HepG2 (cell line): ENCODE measurements around the gene SLC29A2. TPM values are rescaled to one million over a fixed set of nuclear protein-coding genes. Genes with fewer than 3 reads are reported as not detected.

Experiments used
- ATAC-seq: fragments of 200-7000 bp; cut with Tn5 transposase; 3 replicates; pipeline ENCODE4 v1.9.1; 2020; ENCODE audit warnings: mild to moderate bottlenecking, moderate library complexity
- BruUV-seq: library from RNA; stranded (reverse); fragments of 400-500 nt; replicated peaks from 2 replicates; lab custom pipeline; 2021; lab: Mats Ljungman, UMichigan
- CTCF ChIA-PET: fragments of 300-600 bp; formaldehyde crosslinking; extraction: SDS; loops from one replicate; lab custom pipeline; 2021; ENCODE audit warnings: low total read pairs, inconsistent platforms, low intra/inter-chr PET ratio; lab: Yijun Ruan, JAX
- POLR2A ChIA-PET: fragments of 350-600 bp; sonication (Branson Sonifier 250); formaldehyde crosslinking; loops from one replicate; lab custom pipeline; 2020; ENCODE audit warnings: antibody characterized with exemption, inconsistent platforms; lab: Yijun Ruan, JAX
- DNase-seq: peaks from one replicate; pipeline ENCODE4 v3.0.0-alpha.2; 2015; ENCODE audit warnings: low spot score
- FAIRE-seq: peaks from 3 replicates; lab custom pipeline; 2011; peaks lifted over from hg19 to GRCh38; lab: Jason Lieb, UNC
- H2AFZ ChIP-seq: one replicate; pipeline ENCODE4 v1.6.1; 2011; ENCODE audit warnings: low read length, inconsistent platforms
- H3K27ac ChIP-seq: fragments of 300-600 bp; 3 replicates; pipeline ENCODE4 v1.8.0; 2011; ENCODE audit warnings: mixed run types, mild to moderate bottlenecking, mixed read lengths, low read length, inconsistent platforms; ENCODE audit not compliant: insufficient read depth; ENCODE audit errors: extremely low read length
- H3K27me3 ChIP-seq, 2 experiments: fragments of 200-600 bp in 1 of 2; 2 replicates in 1 of 2; 3 replicates in 1 of 2; pipeline versions ENCODE4 v1.6.0 to v1.8.0; 2011; ENCODE audit warnings: low read length in 2 of 2, mild to moderate bottlenecking in 2 of 2, moderate library complexity in 2 of 2, inconsistent platforms in 1 of 2; ENCODE audit not compliant: insufficient read depth in 2 of 2, control insufficient read depth in 1 of 2
- H3K36me3 ChIP-seq, 2 experiments: fragments of 200-600 bp in 1 of 2; replicated peaks in 1 of 2; 2 replicates in 1 of 2; 3 replicates in 1 of 2; pipeline versions ENCODE4 v1.5.1 to v1.8.0; 2011; ENCODE audit warnings: low read length in 2 of 2, inconsistent platforms in 1 of 2; ENCODE audit not compliant: insufficient read depth in 2 of 2, control insufficient read depth in 1 of 2
- H3K4me1 ChIP-seq: 2 replicates; pipeline ENCODE4 v1.5.1; 2012; ENCODE audit warnings: low read length, inconsistent platforms; ENCODE audit not compliant: insufficient read depth
- H3K4me2 ChIP-seq: 2 replicates; pipeline ENCODE4 v1.6.0; 2011; ENCODE audit warnings: low read depth, low read length, inconsistent platforms
- H3K4me3 ChIP-seq, 3 experiments: fragments of 200-600 bp in 1 of 3; sonication (generic), shearing (Covaris generic) in 1 of 3; replicated peaks in 1 of 3; 2 replicates each; pipeline ENCODE4 v1.5.1; 2011 to 2016; ENCODE audit warnings: low read length in 3 of 3, inconsistent platforms in 2 of 3, low read depth in 2 of 3, mild to moderate bottlenecking in 2 of 3, control low read depth in 1 of 3, mixed read lengths in 1 of 3; ENCODE audit not compliant: insufficient read depth in 1 of 3
- H3K79me2 ChIP-seq: one replicate; pipeline ENCODE4 v1.6.1; 2011; ENCODE audit warnings: low read length, inconsistent platforms; ENCODE audit not compliant: insufficient read depth
- H3K9ac ChIP-seq: 2 replicates; pipeline ENCODE4 v1.6.0; 2011; ENCODE audit warnings: mild to moderate bottlenecking, low read depth, low read length, inconsistent platforms; ENCODE audit not compliant: insufficient read depth
- H3K9me3 ChIP-seq: 2 replicates; pipeline ENCODE4 v1.5.1; 2012; ENCODE audit warnings: mild to moderate bottlenecking, low read length
- H4K20me1 ChIP-seq: 2 replicates; pipeline ENCODE4 v1.6.0; 2011; ENCODE audit warnings: inconsistent platforms, mild to moderate bottlenecking, low read length, moderate library complexity; ENCODE audit not compliant: insufficient read depth
- FOXP4 ChIP-seq: sonication (generic); formaldehyde crosslinking; IDR thresholded peaks from 2 replicates; pipeline ENCODE4 v1.4.0; 2020; ENCODE audit warnings: missing genetic modification reagents
- KLF6 ChIP-seq: IDR thresholded peaks from 2 replicates; pipeline ENCODE4 v1.8.0; 2016; ENCODE audit warnings: missing biosample characterization, missing genetic modification reagents
- PHF5A ChIP-seq: IDR thresholded peaks from one replicate; pipeline ENCODE4 v1.6.1; 2018; ENCODE audit warnings: low read depth, missing genetic modification reagents; ENCODE audit not compliant: unreplicated experiment
- RAD21 ChIP-seq: fragments of 450-650 bp; formaldehyde crosslinking; IDR thresholded peaks from 2 replicates; pipeline ENCODE4 v1.5.0; 2020; ENCODE audit warnings: mild to moderate bottlenecking
- RFX1 ChIP-seq: fragments of 450-650 bp; IDR thresholded peaks from 2 replicates; pipeline ENCODE4 v1.6.1; 2017
- U2AF2 ChIP-seq: fragments of 200-400 bp; formaldehyde crosslinking; IDR thresholded peaks from 2 replicates; pipeline ENCODE4 v1.6.1; 2017; ENCODE audit warnings: low read depth, mild to moderate bottlenecking, low read length
- ZFP41 ChIP-seq: sonication (generic); formaldehyde crosslinking; IDR thresholded peaks from 2 replicates; pipeline ENCODE4 v1.4.0; 2020; ENCODE audit warnings: mild to moderate bottlenecking, missing genetic modification reagents, borderline replicate concordance
- ZMYM4 ChIP-seq: sonication (generic); formaldehyde crosslinking; IDR thresholded peaks from 2 replicates; pipeline ENCODE4 v1.8.1; 2023; ENCODE audit warnings: mild to moderate bottlenecking, missing genetic modification reagents
- ZNF615 ChIP-seq: sonication (generic); formaldehyde crosslinking; IDR thresholded peaks from 2 replicates; pipeline ENCODE4 v1.5.0; 2020; ENCODE audit warnings: mild to moderate bottlenecking, missing genetic modification reagents, borderline replicate concordance
- ZNF713 ChIP-seq: sonication (generic); formaldehyde crosslinking; IDR thresholded peaks from 2 replicates; pipeline ENCODE4 v1.4.0; 2020; ENCODE audit warnings: mild to moderate bottlenecking, missing genetic modification reagents
- ZNF841 ChIP-seq: sonication (generic); formaldehyde crosslinking; IDR thresholded peaks from 2 replicates; pipeline ENCODE4 v1.8.1; 2023; ENCODE audit warnings: missing genetic modification reagents, borderline replicate concordance
- ZSCAN31 ChIP-seq: sonication (generic); formaldehyde crosslinking; IDR thresholded peaks from 2 replicates; pipeline ENCODE4 v1.5.0; 2020; ENCODE audit warnings: low read depth, mild to moderate bottlenecking, missing genetic modification reagents
- WGBS: methylation state at CpG from one replicate; pipeline ENCODE4 v1.1.6; 2017; ENCODE audit warnings: low lambda C conversion rate; 5-methylcytosine and 5-hydroxymethylcytosine counted together
- in situ Hi-C: cut with HindIII; loops from 2 replicates; pipeline ENCODE4 v1.10.0; 2017; ENCODE audit warnings: low pct_unique_long_range_greater_than_20kb; ENCODE audit not compliant: extremely low pct_ligation_motif_present
- intact Hi-C: fragments of 100-400 bp; cut with micrococcal nuclease; formaldehyde crosslinking; loops from one replicate; pipeline ENCODE4 v1.10.0; 2022; ENCODE audit not compliant: unreplicated experiment
- polyA plus RNA-seq, 8 experiments: library from polyadenylated mRNA; depleted of rRNA in 3 of 8; stranded (reverse) in 7 of 8; unstranded in 1 of 8; fragments of >200 nt; fragmentation: Illumina TruSeq in 4 of 8; extraction: Trizol in 4 of 8; gene quantifications; 2 replicates each; pipeline versions ENCODE4 v1.2.1 to v1.2.3, GENCODE V29; 2011 to 2016; ENCODE audit warnings: low read depth in 4 of 8, missing spikeins in 1 of 8, mixed read lengths in 1 of 8; ENCODE audit not compliant: insufficient read depth in 1 of 8
- total RNA-seq, 5 experiments: library from RNA; depleted of rRNA; stranded (reverse); fragments of >200 nt; fragmentation: Illumina TruSeq; extraction: Trizol; gene quantifications; 2 replicates each; pipeline ENCODE4 v1.2.3, GENCODE V29; 2016; ENCODE audit warnings: low read depth in 1 of 5
- TF ChIP-seq, protein P1 (sequence below): sonication (generic); formaldehyde crosslinking; IDR thresholded peaks from 2 replicates; pipeline ENCODE4 v1.9.0; 2021; ENCODE audit warnings: missing genetic modification reagents, borderline replicate concordance
- TF ChIP-seq, protein P2 (sequence below): sonication (generic); formaldehyde crosslinking; IDR thresholded peaks from 2 replicates; pipeline ENCODE4 v1.9.0; 2021; ENCODE audit warnings: missing genetic modification reagents, borderline replicate concordance

SLC29A2 gene
- total and polyA plus RNA-seq, 2 of the 13 experiments (the other 11 are each of a cell fraction or from before 2014, with no cell fraction given): 0.63 to 0.66 TPM

DNA sequence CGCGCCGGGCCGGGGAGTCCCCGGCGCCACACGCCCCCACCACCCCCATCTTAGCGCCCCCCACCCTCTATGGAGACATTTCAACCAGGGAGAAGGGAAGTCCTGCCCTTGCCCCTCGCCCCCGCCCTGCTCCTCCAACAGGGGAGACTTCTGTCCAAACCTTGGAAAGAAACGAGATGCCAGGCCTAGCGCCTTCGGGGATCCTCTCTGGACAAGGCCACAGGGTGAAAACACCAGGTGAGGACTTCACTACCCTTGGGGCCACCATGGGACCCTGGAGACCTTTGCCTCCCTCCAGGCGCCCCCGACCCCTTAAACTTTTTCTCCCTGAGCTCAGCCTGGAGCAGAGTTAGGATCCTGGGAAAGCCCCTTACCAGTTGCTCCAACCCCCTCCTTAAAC lies 37.7 kb upstream of the SLC29A2 start:
- Histone ChIP-seq H3K4me2 (no peak overlapping the region), H3K79me2 (no peaks in the 10 kb centered on the region), H3K27ac (no peak overlapping the region), H3K4me3 (no peak overlapping the region), H3K27me3 (peaks cover 5 to 80% of the 10 kb centered on the region in 2 experiments), H3K9ac (no peak overlapping the region), H4K20me1 (peaks cover 7% of the 10 kb centered on the region; the same call in 1 of the 2 replicates), H2AFZ (no peak overlapping the region), H3K4me1 (0 out of 2 replicates have a peak, but pooled peaks cover 5% of the 10 kb centered on the region), H3K36me3 (no peaks in the 10 kb centered on the region), H3K9me3 (no peaks in the 10 kb centered on the region)
- ChIA-PET CTCF (interaction anchor here (0.7 to 3.4 kb wide), 8 partner anchors 12 to 286 kb away, joined by 3 to 54 read pairs (median 9); partner anchors contain the start of genes DPP3, MRPL11 and RBM4B), POLR2A (no interaction called here)
- DNase-seq: no peak
- FAIRE-seq: no peak
- in situ Hi-C loops: loop anchor here (10.0 to 25.0 kb wide), 2 partner anchors 286 to 428 kb away; partner anchors contain the start of gene RCE1
- TF ChIP-seq ZFP41 (CRISPR knock-in tag) (no peak), FOXP4 (no peak), ZMYM4 (CRISPR knock-in tag) (no peak), ZNF713 (CRISPR knock-in tag) (no peak), ZNF841 (CRISPR knock-in tag) (no peak), RAD21 (no peak), RFX1 (no peak), U2AF2 (no peak), KLF6 (CRISPR knock-in tag) (no peak), PHF5A (CRISPR knock-in tag) (no peak), ZSCAN31 (no peak), ZNF615 (CRISPR knock-in tag) (no peak)
- TF ChIP-seq, protein P1, sequence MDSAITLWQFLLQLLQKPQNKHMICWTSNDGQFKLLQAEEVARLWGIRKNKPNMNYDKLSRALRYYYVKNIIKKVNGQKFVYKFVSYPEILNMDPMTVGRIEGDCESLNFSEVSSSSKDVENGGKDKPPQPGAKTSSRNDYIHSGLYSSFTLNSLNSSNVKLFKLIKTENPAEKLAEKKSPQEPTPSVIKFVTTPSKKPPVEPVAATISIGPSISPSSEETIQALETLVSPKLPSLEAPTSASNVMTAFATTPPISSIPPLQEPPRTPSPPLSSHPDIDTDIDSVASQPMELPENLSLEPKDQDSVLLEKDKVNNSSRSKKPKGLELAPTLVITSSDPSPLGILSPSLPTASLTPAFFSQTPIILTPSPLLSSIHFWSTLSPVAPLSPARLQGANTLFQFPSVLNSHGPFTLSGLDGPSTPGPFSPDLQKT: no peak
- TF ChIP-seq, protein P2, sequence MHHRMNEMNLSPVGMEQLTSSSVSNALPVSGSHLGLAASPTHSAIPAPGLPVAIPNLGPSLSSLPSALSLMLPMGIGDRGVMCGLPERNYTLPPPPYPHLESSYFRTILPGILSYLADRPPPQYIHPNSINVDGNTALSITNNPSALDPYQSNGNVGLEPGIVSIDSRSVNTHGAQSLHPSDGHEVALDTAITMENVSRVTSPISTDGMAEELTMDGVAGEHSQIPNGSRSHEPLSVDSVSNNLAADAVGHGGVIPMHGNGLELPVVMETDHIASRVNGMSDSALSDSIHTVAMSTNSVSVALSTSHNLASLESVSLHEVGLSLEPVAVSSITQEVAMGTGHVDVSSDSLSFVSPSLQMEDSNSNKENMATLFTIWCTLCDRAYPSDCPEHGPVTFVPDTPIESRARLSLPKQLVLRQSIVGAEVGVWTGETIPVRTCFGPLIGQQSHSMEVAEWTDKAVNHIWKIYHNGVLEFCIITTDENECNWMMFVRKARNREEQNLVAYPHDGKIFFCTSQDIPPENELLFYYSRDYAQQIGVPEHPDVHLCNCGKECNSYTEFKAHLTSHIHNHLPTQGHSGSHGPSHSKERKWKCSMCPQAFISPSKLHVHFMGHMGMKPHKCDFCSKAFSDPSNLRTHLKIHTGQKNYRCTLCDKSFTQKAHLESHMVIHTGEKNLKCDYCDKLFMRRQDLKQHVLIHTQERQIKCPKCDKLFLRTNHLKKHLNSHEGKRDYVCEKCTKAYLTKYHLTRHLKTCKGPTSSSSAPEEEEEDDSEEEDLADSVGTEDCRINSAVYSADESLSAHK (CRISPR knock-in tag): no peak
- BruUV-seq: no TSS peak
- 90% methylated on average over 2 of the region's 15 CpGs for WGBS
- intact Hi-C loops: loop anchor here (5.0 kb wide), 1 partner anchor 423 kb away; no protein-coding TSS in a partner anchor
- ATAC-seq: no peak
